NOMO-1 (cell line): ENCODE results near the gene FGF8.
"Not testable (repeated sequence)": the region's sequence is repeated elsewhere in the genome, so short reads cannot be mapped to it uniquely, and the experiment has no call there.

Experiments used
- DNase-seq, 2 experiments: peaks; one replicate each; lab custom pipeline; 2025; ENCODE audit not compliant: unreplicated experiment in 2 of 2; lab: John Stamatoyannopoulos, UW

The FGF8 gene

GRCh38 chr10:101775273-101776160 is at the start of gene FGF8:
Gene FGF8, minus strand, starts transcription at chr10:101776114. Its CDS starts 214 bp downstream, at chr10:101775900.
- DNase-seq = no peak

DNA sequence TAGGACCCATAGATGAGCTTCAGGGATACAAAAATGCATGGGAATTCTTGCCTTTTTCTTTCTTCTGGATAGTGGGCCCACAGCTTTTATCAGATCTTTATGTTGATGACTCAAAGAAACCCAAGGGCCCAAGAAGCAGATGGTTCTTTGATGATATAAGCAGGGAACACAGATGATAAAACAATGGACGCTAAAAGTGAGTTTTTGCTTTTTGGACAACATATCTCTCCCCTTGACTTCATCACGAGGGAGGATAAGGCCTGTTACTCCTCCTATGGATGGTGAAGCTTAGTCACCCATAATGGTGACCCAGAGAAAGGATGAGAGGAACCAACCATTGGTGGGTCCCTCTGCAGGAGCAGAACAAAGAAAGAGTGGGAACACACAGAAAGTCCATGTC is 48.8 kb upstream of the FGF8 start:
- no peak for DNase-seq

DNA sequence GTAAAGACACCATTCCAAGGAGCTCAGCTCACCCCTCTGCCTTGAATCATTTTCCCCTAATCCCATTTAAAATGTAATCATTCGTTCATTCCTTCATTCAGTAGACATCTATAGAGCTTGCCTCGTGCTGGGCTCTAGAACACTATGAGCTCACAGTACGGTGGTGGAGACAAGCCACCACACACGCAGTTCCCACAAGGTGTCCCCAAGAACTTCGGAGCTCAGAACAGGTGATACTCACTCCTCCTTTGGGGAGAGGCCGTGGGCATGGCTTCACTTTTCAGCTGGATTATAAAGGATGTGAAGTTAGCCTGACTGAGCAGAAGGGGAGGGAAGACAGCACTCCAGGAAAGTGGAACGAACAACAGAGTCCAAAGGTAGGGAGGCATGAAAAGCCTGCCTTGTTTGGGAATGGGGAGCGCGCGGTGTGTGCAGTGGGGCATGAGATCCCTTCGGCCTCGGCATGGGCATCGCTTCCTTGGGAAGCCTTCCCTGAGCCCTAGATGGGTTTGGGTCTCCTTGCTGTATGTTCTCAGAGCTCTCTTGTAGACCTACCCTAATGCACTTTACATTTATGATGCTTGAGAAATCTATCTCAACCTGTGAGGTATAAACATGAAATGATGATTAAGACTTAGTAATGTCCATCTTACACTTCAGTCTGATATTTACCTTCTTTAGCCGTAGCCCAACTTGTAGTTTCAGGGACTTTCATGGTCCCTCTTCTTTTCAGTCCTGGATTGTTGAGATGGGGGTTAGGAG is 43.1 kb upstream of the FGF8 start:
- peak; percentile 54 to 72 for DNase-seq

- DNase-seq = peak; percentile 99
These were observed 42.4 kb upstream of the FGF8 start, which contains the start of gene OGA for GRCh38 chr10:101818119-101818871. Gene OGA, minus strand, starts transcription at chr10:101818444. Its CDS starts 422 bp downstream, at chr10:101818022.

DNA sequence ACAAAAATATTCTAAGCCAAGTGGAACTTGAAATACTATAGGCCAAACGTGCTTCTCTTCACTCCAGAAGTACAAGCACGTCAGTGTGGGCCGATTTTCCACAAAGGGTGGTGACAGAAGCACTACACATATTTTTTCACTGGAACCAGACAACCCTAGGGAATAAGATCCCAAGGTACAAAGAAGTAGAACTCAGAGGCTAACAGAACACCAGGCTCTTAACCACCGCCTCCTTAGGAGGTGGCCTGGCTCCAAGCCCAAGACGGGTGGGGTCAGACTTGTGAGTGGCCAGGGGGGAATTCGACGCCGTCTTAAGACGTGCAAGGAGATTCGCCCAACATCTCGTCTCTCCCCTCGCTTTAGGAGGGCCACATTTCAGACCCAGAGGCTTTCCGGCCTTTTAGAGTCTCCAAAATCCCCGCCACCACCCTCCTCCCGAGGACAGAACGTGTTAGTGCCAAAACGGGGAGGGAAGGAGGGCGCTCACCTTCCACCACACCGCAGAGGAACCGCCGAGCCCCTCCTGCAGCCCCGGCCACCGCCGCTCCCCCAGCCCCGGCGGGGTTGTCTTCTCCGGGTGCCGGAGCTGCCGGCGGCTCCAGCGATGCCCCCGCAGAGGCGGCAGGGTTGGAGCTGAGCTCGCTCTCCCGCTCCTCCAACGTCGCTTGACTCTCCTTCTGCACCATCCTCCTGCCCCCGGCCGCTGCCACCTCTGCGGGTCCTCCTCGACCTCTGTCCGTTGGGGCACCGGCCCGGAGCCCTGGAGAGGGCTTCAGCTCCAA is 41.6 kb upstream of the FGF8 start:
- DNase-seq = peak; percentile 29 to 38

- no peak for DNase-seq
These were observed 41.0 kb upstream of the FGF8 start for GRCh38 chr10:101816913-101817336.

DNA sequence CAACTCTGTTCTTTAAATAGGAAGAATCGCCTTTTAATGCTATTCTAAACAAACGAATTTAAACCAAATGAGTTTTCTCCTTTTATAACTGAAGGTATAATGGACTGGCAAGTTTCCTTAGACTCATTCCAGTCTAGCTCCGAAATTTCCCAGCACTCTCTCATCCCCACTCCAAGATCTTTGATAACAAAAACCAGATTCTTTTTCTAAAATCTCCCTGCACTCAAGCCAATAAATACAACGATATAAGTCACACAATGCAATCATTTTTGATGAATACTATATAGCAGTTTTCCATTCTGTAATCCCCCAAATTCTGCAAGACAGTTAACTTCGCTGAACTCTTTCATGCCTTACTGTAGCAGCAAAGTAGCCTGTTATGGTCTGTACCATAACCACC is 40.5 kb upstream of the FGF8 start:
- no peak for DNase-seq

DNA sequence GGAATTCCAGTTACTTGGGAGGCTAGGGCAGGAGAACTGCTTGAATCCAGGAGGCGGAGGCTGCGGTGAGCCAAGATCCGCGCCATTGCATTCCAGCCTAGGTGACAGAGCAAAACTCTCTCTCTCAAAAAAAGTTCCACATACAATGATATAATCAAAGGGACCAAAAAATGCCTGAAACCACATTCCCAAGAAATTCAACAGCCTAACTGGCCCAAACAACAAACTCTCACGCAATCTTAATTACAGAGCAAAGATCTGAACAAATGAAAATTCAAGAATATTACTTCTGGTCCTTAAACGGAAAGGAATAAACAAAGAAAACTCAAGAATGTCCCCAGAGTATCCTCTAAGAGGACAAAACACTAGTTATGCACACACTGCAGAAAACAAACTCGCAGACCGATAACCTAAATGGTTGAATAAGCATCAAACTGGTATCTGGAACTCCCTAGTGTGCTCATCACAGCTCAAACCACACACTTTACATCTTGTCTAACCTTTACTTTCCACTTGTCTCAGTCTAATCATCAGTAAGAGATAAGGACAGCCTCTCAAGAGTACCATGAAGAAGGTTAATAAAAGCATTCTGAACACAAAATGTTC is 38.7 kb upstream of the FGF8 start:
- no peak for DNase-seq

GRCh38 chr10:101812606-101813005 is 36.7 kb upstream of the FGF8 start:
- no peak for DNase-seq

- no peak for DNase-seq
These were observed 31.2 kb upstream of the FGF8 start for GRCh38 chr10:101807158-101807557.

- DNase-seq = no peak
These were observed 27.6 kb upstream of the FGF8 start for GRCh38 chr10:101803511-101803910.

DNA sequence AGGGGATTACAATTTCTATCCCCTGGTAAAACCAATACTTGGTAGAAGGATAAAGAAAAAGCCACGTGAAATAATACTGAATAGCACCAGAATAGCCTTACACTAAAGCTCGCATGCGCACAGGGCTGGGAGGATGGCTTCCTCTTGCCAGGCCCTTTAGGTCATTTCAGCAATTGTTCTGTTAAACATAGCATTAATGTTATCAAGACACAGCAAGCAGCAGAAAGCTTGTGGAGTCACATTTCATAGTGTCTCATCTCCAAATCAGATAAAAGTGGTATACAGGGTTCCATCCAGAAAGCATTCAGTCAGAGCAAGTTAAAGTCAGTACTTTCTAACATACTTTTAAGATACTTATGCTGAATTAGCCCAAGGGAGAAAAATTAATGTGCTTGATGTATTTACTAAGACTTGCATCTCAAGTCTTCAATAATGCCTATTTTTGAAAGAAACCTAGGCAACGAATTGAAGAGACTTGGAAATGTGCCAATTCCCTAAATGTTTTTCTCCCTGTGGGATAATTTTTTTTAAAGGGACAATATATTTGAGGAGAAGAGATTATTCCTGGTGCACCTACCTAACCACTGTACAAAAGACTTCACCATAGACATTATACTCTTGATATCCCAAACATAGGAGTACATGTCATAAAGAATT is 21.6 kb upstream of the FGF8 start:
- DNase-seq = no peak

- DNase-seq = no peak
These were observed 17.6 kb upstream of the FGF8 start for GRCh38 chr10:101793526-101793925.

- no peak for DNase-seq
These were observed 13.8 kb upstream of the FGF8 start for GRCh38 chr10:101789686-101790085.

DNA sequence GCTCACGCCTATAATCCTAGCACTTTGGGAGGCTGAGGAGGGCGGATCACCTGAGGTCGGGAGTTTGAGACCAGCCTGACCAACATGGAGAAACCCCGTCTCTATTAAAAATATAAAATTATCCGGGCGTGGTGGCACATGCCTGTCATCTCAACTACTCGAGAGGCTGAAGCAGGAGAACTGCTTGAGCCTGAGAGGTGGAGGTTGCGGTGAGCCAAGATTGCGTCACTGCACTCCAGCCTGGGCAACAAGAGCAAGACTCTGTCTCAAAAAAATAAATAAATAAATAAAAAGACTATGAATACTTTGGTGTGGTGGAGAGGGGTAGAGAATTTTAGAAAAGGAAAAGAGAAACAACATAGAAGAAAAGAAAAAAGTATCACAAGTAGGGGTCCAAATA is 13.3 kb upstream of the FGF8 start:
- not testable (repeated sequence) for DNase-seq

DNA sequence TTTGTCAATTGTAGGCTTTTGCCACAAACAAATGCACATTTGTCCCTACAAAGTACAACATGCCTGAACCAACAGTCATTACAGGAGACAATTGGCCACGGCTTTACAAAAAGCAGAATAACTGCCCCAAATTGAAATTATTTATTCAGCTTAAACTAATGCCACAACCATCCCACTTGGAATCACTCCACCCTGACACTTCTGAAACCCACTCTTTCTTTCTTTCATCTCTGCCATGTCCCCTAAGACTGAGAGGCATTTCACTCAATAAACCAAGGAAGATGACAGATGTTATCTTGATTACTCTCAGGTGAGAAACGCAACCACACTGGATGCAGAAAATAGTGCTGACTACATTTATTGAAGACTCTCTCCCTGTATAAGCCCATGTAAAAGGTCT is 9.9 kb upstream of the FGF8 start:
- DNase-seq = no peak

DNA sequence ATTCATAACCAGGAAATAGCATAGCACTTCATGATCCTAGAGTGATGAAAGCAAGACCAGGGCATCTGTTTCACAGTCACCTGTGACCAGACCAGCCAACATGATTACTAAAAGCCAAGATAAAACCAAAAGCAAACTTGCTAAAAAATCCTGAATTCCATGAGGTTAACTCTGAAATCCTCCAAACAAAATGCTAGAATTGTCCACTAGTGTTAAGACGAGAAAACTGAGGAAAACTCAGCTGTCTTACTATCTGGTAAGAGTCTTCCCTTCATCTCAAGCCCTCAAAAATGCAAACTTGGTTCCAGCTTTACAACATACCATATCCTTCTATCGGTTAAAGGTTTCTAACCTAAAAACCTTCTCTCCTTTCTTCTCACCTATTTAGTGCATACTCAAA is 8.6 kb upstream of the FGF8 start:
- DNase-seq = no peak

GRCh38 chr10:101783736-101784118 is 7.8 kb upstream of the FGF8 start:
- DNase-seq = no peak
